ENCODE results near the gene CHD1.
A peak's percentile ranks its signal among the peaks of the same experiment; 100 is the strongest.

CHD1 gene

DNA sequence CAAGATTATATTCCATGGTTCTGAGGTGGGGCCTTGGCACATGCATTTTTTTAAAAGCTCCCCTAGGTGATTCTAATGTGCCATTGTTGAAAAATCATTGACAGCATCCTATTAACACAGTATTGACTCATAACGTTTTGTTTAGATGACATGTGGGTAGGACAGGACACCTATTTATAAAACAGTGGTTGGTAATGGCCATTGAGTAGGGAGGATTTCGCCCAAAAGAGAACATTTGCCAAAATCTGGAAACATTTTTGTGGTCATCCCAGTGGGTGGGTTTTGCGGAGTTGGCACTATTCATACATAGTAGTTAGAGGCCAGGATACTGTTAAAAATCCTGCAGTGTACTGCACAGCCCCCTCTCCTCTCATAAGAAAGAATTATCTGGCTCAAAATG is 6.4 kb upstream of the CHD1 start:
- TF ChIP-seq, protein P1, sequence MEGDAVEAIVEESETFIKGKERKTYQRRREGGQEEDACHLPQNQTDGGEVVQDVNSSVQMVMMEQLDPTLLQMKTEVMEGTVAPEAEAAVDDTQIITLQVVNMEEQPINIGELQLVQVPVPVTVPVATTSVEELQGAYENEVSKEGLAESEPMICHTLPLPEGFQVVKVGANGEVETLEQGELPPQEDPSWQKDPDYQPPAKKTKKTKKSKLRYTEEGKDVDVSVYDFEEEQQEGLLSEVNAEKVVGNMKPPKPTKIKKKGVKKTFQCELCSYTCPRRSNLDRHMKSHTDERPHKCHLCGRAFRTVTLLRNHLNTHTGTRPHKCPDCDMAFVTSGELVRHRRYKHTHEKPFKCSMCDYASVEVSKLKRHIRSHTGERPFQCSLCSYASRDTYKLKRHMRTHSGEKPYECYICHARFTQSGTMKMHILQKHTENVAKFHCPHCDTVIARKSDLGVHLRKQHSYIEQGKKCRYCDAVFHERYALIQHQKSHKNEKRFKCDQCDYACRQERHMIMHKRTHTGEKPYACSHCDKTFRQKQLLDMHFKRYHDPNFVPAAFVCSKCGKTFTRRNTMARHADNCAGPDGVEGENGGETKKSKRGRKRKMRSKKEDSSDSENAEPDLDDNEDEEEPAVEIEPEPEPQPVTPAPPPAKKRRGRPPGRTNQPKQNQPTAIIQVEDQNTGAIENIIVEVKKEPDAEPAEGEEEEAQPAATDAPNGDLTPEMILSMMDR (IDR thresholded peaks at IDR 0.05; ENCODE audit: borderline replicate concordance, insufficient read depth, low read depth, low read length): no peak
- H3K4me3 ChIP-seq (ENCODE audit: low read depth, low read length): no peak overlapping the region

DNA sequence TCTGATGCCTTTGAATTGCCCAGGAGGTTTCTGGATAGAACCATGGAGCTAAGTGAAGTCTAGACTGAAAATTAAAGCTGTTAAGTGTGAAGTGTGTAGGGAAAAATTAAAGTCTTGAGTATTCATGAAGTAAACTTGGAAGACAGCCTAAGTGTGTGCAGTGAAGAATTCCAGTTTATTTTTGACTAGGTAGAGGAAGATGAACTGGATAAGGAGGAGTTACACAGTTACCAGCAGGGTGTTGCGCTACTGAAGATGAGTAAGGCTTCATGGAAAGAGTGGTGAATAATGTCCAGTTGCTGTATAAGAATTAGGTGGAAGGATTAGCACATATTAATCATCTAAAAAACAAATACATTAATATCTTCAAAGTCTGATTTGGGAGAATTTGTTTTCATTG is 5.7 kb upstream of the CHD1 start:
- TF ChIP-seq, protein P1 (IDR thresholded peaks at IDR 0.05; ENCODE audit: borderline replicate concordance, insufficient read depth, low read depth, low read length): no peak

DNA sequence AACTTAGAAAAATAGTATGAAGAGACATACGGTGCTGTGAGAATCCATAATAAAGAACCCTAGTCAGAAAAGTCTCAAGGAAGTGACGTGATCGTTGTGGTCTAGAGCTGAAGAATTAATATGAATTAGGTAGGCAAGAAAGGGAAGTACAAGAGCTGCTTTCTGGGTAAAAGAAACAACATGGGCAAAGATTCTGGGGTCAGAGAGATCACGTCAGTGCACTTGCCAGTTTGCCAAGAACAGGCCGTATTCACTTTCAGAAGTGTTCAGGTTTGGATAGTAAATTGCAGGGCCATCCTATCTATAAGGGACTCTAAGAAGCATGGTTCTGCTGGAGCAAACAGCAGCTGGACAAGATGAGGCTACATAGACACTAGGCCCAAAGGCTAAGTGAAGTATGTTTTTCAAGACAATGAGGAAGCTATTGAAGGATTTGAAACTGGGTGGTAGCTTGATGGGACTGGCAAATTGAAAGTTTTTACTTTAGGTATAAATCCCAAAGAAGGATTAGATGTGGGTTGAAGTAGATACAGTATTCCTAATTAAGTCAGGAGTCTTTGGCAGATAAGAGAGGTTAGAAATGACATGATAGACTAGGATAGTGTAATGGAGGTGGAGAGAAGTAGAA is 4.8 kb upstream of the CHD1 start:
- H3K4me3 ChIP-seq (ENCODE audit: low read depth, low read length): no peak overlapping the region
- TF ChIP-seq, protein P1 (IDR thresholded peaks at IDR 0.05; ENCODE audit: borderline replicate concordance, insufficient read depth, low read depth, low read length): no peak

More for the DNA sequence above, 5.7 kb upstream of the CHD1 start:
- no peak overlapping the region for H3K4me3 ChIP-seq (ENCODE audit: low read depth, low read length)

DNA sequence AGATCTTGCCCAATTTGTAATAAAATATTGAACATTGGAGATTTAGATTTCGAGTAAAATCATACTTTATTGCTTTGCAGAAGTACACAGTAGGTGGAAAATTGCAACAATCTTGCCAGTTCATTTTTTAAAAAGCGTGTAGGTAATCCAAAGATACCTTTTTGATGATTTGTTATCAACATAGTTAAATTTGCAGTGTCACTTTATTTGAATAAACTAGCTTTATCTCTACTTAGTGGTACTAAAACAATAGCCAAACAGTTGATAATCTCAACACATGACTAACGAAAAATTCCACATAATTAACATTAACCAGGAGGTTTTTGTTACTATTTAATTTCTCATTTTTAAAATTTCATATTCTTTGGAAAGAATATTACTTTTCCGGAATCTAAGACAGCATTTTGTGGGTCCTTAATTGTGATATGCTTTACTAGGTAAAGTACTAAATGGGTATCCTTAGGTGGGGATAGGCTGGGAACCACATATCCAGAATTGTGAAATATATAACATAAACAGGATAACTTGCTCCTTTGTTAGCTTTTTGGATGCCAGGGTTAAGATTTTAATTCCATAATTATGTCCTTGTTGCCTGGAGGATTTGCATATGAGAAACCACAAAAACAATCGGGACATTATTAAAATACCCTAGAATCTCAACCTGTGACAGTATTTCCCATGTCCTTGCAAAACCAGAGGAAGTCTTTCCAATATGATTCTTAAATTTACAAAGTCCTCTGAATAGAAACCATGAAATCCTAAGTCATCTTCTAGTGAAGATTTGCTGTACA is 2.4 kb upstream of the CHD1 start:
- H3K4me3 ChIP-seq (ENCODE audit: low read depth, low read length): no peak overlapping the region
- TF ChIP-seq, protein P1 (IDR thresholded peaks at IDR 0.05; ENCODE audit: borderline replicate concordance, insufficient read depth, low read depth, low read length): no peak

DNA sequence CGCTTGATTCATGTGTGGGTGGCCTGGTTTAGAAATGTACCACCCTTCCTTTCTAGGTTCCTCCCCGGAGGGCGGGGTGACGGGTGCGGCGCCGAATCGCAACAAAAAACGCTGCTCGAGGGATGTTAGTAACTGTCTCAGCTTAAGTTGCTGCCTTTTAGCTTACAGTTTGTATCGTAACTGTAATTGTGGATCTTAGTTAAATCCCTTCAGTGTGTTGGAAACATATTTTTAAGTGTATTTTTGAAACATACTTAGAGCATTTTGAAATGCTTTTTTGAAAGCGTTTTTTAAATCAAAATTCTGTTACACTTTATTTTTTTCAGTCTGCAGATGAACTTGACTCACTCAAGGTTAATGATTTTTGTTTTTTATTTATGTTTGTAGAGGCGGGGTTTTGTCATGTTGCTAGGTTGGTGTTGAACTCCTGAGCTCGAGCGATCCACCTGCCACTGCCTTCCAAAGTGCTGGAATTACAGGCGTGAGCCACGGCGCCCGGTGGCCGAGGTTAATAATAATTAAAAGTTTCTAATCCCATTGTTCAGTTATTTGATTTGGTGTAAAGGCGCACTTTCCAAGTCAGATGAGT is 997 bp upstream of the CHD1 start:
- TF ChIP-seq, protein P1 (IDR thresholded peaks at IDR 0.05; ENCODE audit: borderline replicate concordance, insufficient read depth, low read depth, low read length): no peak
- peak overlapping the region; percentile 98 for H3K4me3 ChIP-seq (ENCODE audit: low read depth, low read length)

DNA sequence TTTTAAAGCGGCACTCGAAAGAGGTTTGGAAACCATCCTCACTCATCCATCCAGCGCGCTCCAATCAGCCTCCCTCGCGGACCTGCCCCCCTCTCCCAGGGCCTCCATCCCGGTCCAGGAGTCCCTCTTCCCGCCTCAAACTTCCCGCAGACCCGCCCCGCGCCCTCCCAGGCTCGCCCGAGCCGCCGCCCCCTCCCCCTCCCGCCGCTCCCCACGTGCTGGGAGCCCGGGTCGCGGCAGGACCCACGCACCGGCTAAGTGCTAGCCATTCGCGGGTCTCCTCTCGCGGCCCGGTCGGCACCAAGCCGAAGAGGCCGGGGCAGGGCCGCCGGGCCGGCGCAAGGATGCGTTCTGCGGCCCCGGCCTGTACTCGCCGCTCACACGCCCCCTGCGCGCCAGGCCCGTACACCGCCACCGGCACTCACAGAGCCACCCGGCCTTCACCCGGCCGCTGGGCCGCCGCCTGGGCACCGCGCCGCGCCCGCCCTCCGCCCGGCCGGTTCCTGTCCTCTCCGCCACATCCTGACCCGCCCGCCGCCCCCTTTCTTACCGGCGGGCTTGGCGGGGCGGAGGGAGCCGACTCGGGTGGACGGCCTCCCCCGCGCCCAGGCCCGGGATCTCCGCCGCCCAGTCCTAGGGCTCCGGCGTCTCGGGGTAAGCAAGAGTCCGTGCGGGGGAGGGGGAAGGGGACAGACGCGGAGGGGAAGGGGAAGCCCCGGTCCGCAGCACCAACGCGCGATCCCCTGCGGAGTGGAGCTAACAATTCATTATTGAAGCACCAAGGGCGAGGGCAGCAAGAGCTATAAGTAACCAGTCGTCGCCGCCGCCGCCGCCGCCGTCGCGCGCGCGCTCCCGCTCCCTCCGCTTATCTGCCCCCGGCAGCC is 576 bp downstream of the CHD1 start:
- peak overlapping the region; percentile 98 for H3K4me3 ChIP-seq (ENCODE audit: low read depth, low read length)
- TF ChIP-seq, protein P1 (IDR thresholded peaks at IDR 0.05; ENCODE audit: borderline replicate concordance, insufficient read depth, low read depth, low read length): no peak

Data from GM12875 (cell line).